ENCODE data around the gene PSEN1. TPM values are rescaled to one million over a fixed set of nuclear protein-coding genes. Genes with fewer than 3 reads are reported as not detected.

Gene PSEN1
- total and polyA plus RNA-seq, 12 donors, result 15.7 to 83.8 (median 51.2) TPM

DNA sequence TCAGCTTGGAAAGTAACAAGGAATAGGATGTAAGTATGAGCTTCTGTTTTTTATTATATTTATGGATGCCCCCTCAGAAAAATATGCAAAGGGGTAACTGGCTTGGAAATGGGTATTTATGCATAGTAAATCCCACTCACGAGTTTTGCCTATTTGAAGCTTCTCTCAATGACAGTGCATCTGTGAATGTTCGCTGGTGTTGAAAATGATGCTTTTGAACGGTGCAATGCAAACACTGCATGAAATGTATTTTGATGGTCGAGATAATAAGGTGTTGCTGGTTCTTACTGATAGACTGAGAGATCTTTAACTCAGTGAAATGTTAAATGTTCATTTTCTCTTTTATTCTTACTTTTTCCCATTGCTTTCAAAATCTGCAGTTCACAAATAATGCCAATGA, 36.0 kb upstream of the PSEN1 start:
- no peaks in the 10 kb centered on the region for H3K4me1 ChIP-seq (replicated peaks in 1 of 2)
- peaks cover 0 to 72% of the 10 kb centered on the region in 2 donors for H3K36me3 ChIP-seq (replicated peaks in 1 of 2)
- no peak for DNase-seq
- 89 to 96% (median 94%) methylated on average over 4 of the region's 4 CpGs for WGBS, 4 donors
- TF ChIP-seq, protein P1, sequence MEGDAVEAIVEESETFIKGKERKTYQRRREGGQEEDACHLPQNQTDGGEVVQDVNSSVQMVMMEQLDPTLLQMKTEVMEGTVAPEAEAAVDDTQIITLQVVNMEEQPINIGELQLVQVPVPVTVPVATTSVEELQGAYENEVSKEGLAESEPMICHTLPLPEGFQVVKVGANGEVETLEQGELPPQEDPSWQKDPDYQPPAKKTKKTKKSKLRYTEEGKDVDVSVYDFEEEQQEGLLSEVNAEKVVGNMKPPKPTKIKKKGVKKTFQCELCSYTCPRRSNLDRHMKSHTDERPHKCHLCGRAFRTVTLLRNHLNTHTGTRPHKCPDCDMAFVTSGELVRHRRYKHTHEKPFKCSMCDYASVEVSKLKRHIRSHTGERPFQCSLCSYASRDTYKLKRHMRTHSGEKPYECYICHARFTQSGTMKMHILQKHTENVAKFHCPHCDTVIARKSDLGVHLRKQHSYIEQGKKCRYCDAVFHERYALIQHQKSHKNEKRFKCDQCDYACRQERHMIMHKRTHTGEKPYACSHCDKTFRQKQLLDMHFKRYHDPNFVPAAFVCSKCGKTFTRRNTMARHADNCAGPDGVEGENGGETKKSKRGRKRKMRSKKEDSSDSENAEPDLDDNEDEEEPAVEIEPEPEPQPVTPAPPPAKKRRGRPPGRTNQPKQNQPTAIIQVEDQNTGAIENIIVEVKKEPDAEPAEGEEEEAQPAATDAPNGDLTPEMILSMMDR (IDR thresholded peaks at IDR 0.05), result no peak
- no peak for TF ChIP-seq POLR2A (IDR thresholded peaks at IDR 0.05)
- no peaks in the 10 kb centered on the region for H3K9me3 ChIP-seq (replicated peaks in 1 of 3)
- intact Hi-C loops (cut with DNase I), result no loop called here
- H3K27me3 ChIP-seq, result no peaks in the 10 kb centered on the region
- no peak overlapping the region for H3K27ac ChIP-seq
- no peak overlapping the region for H3K4me3 ChIP-seq

DNA sequence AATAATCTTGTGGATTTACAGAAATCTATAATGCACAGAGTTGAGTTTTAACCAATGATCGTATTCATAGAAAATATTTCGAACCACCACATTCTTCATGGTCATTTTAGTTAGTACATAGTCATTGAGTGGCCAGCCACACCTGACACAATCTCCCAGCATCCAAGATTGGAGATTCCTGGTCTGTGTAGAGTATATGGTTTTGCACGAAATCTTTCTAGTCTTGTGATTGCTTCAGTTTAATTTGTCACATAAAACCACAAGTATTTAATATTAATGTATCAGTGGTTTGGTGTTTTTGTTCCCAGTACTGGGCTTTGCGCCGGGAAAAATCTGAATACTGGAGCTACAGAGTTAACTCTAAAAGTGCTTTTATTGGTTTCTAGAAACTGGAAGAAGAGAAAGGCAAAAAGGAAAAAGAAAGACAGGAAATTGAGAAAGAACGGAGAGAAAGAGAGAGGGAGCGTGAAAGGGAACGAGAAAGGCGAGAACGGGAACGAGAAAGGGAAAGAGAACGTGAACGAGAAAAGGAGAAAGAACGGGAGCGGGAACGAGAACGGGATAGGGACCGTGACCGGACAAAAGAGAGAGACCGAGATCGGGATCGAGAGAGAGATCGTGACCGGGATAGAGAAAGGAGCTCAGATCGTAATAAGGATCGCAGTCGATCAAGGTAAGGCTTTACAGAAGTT, 33.4 kb upstream of the PSEN1 start:
- Histone ChIP-seq H3K4me1 (replicated peaks in 1 of 2) (no peaks in the 10 kb centered on the region), H3K36me3 (replicated peaks in 1 of 2) (peaks cover 0 to 88% of the 10 kb centered on the region in 2 donors), H3K4me3 (no peak overlapping the region), H3K27ac (no peak overlapping the region), H3K9me3 (replicated peaks in 1 of 3) (no peaks in the 10 kb centered on the region), H3K27me3 (no peaks in the 10 kb centered on the region)
- TF ChIP-seq POLR2A (IDR thresholded peaks at IDR 0.05), result no peak
- TF ChIP-seq, protein P1 (IDR thresholded peaks at IDR 0.05), result no peak
- 95 to 98% (median 96%) methylated on average over 27 of the region's 27 CpGs for WGBS, 4 donors
- DNase-seq, result no peak
- intact Hi-C loops (cut with DNase I), result no loop called here

DNA sequence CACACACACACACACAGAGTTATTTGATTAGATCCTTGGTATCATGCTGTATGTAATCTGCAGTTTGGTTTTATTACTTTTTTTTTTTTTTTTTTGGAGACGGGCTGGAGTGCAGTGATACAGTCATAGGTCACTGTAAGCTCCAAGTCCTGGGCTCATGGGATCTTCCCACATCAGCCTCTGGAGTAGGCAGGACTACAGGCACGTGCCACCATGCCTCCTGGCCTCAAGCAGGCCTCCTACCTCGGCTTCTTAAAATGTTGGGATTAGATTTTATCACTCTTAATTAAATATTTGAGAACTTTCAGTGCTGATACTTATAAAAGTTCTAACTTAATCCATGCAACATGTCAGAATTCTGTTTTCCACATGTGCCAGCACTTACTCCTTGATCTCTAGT, 31.3 kb upstream of the PSEN1 start:
- 78 to 91% (median 83%) methylated on average over 3 of the region's 3 CpGs for WGBS, 4 donors
- TF ChIP-seq, protein P1 (IDR thresholded peaks at IDR 0.05), result no peak
- no peak for TF ChIP-seq POLR2A (IDR thresholded peaks at IDR 0.05)
- Histone ChIP-seq H3K27me3 (no peaks in the 10 kb centered on the region), H3K4me1 (replicated peaks in 1 of 2) (no peaks in the 10 kb centered on the region), H3K9me3 (replicated peaks in 1 of 3) (no peaks in the 10 kb centered on the region), H3K4me3 (no peak overlapping the region), H3K36me3 (replicated peaks in 1 of 2) (peaks cover 0 to 90% of the 10 kb centered on the region in 2 donors), H3K27ac (no peak overlapping the region)
- intact Hi-C loops (cut with DNase I), result no loop called here
- DNase-seq, result no peak

DNA sequence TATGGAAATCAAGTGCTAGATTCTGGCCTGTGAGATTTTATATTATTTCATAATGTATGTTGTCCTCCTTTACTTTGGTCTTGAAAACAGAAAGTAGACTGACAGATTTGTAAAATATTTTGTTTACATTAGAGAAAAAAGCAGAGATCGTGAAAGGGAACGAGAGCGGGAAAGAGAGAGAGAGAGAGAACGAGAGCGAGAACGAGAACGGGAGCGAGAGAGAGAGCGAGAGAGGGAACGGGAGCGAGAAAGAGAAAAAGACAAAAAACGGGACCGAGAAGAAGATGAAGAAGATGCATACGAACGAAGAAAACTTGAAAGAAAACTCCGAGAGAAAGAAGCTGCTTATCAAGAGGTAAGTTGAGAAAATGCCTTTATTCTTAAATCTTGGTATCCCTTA, 30.6 kb upstream of the PSEN1 start:
- Histone ChIP-seq H3K4me1 (replicated peaks in 1 of 2) (no peaks in the 10 kb centered on the region), H3K36me3 (replicated peaks in 1 of 2) (peaks cover 0 to 90% of the 10 kb centered on the region in 2 donors), H3K4me3 (no peak overlapping the region), H3K27ac (no peak overlapping the region), H3K9me3 (replicated peaks in 1 of 3) (no peaks in the 10 kb centered on the region), H3K27me3 (no peaks in the 10 kb centered on the region)
- DNase-seq, result no peak
- intact Hi-C loops (cut with DNase I), result no loop called here
- TF ChIP-seq, protein P1 (IDR thresholded peaks at IDR 0.05), result no peak
- no peak for TF ChIP-seq POLR2A (IDR thresholded peaks at IDR 0.05)
- 95 to 97% (median 96%) methylated on average over 16 of the region's 16 CpGs for WGBS, 4 donors
